HCT116 (cell line): ENCODE measurements around the gene SUN5.

Experiments
- EZH2 ChIP-seq: fragments of 200-600 bp; sonication (generic); IDR thresholded peaks from 2 replicates; pipeline ENCODE4 v1.6.1; 2017; ENCODE audit warnings: antibody characterized with exemption, mixed run types
- TF ChIP-seq, protein P1 (sequence below), 3 experiments: fragments of 200-600 bp in 1 of 3; sonication (generic) in 1 of 3; IDR thresholded peaks in 2 of 3; conservative IDR thresholded peaks in 1 of 3; 2 replicates each; pipeline ENCODE4 v1.5.1; 2012 to 2017; ENCODE audit warnings: low read depth in 2 of 3, low read length in 2 of 3, antibody characterized with exemption in 1 of 3, borderline replicate concordance in 1 of 3, control low read depth in 1 of 3, mild to moderate bottlenecking in 1 of 3, mixed read lengths in 1 of 3, mixed run types in 1 of 3, moderate library complexity in 1 of 3; ENCODE audit not compliant: insufficient read depth in 1 of 3

DNA sequence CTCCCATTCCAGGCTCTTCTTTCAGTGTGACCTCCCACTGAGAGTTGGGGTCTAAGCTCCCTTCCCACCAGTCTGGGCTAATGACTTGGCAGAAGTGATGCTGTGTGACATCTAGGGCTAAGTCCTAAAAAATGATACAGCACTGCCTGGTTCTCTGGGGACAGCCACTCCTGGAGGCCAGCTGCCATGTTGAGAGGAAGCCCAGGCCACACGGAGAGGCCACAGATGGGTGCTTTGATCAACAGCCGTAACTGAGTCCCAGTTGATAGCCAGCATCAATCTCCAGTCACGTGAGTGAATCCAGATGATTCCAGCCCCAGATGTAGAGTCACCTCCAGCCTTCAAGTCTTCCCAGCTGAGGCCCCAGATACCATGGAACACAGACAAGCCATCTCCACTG, 13.8 kb downstream of the SUN5 start:
- TF ChIP-seq, protein P1, sequence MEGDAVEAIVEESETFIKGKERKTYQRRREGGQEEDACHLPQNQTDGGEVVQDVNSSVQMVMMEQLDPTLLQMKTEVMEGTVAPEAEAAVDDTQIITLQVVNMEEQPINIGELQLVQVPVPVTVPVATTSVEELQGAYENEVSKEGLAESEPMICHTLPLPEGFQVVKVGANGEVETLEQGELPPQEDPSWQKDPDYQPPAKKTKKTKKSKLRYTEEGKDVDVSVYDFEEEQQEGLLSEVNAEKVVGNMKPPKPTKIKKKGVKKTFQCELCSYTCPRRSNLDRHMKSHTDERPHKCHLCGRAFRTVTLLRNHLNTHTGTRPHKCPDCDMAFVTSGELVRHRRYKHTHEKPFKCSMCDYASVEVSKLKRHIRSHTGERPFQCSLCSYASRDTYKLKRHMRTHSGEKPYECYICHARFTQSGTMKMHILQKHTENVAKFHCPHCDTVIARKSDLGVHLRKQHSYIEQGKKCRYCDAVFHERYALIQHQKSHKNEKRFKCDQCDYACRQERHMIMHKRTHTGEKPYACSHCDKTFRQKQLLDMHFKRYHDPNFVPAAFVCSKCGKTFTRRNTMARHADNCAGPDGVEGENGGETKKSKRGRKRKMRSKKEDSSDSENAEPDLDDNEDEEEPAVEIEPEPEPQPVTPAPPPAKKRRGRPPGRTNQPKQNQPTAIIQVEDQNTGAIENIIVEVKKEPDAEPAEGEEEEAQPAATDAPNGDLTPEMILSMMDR (IDR thresholded peaks at IDR 0.05 in 2 of 3, conservative IDR thresholded peaks at IDR 0.05 in 1 of 3; ENCODE audit: borderline replicate concordance in 1 of 3, insufficient read depth in 1 of 3, low read depth in 2 of 3, low read length in 2 of 3): no peak
- no peak for TF ChIP-seq EZH2
